ENCODE measurements around the gene DSTN. TPM values are rescaled to one million over a fixed set of nuclear protein-coding genes. Genes with fewer than 3 reads are reported as not detected.
A peak's percentile ranks its signal among the peaks of the same experiment; 100 is the strongest.

DSTN gene
- total and polyA plus RNA-seq, 9 of the 15 experiments (the other 6 are each of a cell fraction or from before 2014, with no cell fraction given), result 25.7 to 88.3 (median 61.0) TPM

DNA sequence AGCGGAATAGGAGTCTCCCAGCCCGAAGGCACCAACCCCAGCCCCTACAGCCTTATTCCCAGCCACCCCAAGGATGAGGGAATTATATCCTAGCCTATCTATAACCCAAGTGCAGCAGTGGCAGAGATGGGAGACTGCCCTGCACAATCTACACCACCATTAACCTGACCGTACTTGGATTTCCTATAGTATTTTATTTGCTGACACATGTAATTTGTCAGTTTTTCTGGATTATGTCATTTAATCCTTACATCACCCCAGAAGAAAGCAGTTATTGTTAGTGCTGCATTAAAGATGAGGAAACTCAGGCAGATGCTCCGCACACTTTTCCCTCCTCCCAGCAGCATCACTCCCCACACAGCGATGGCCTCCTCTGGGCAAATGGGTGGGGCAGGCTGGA lies 44.7 kb upstream of the DSTN start:
- CTCF ChIA-PET (ENCODE audit: low intra/inter-chr PET ratio), result no interaction called here
- Histone ChIP-seq H3K27ac (ENCODE audit: extremely low read depth, low read depth, low read length) (no peak overlapping the region), H3K9ac (ENCODE audit: insufficient read depth in 1 of 2, low read depth in 2 of 2, low read length in 2 of 2) (no peak overlapping the region), H3K4me1 (replicated peaks in 1 of 2; ENCODE audit: control insufficient read depth in 2 of 2, insufficient read depth in 2 of 2, low read length in 2 of 2) (no peaks in the 10 kb centered on the region), H3K9me1 (ENCODE audit: control insufficient read depth, insufficient read depth, low read length) (no peaks in the 10 kb centered on the region), H4K20me1 (replicated peaks; ENCODE audit: control insufficient read depth, insufficient read depth, low read length) (no peaks in the 10 kb centered on the region), H3K4me3 (no peak overlapping the region), H3K27me3 (ENCODE audit: control insufficient read depth in 2 of 2, insufficient read depth in 2 of 2, low read length in 2 of 2) (peaks cover 0 to 19% of the 10 kb centered on the region in 2 experiments; a peak in 2 of 5 replicates), H3K4me2 (ENCODE audit: insufficient read depth, low read length) (no peak overlapping the region), H3K79me2 (ENCODE audit: control insufficient read depth, insufficient read depth, low read length) (no peaks in the 10 kb centered on the region), H3K36me3 (ENCODE audit: control insufficient read depth, insufficient read depth, low read length) (no peaks in the 10 kb centered on the region), H3K9me3 (replicated peaks; ENCODE audit: control insufficient read depth, insufficient read depth, low read depth, low read length) (no peaks in the 10 kb centered on the region), H2AFZ (ENCODE audit: low read depth, low read length) (no peak overlapping the region)
- no TSS peak for BruUV-seq (replicated peaks)
- WGBS (ENCODE audit: insufficient coverage, low coverage, missing lambda C conversion rate), result 37% methylated on average over 5 of the region's 5 CpGs
- intact Hi-C loops (cut with micrococcal nuclease) (no loop called here), in situ Hi-C loops (cut with MboI) (no loop called here)
- DNase-seq (ENCODE audit: extremely low read depth in 1 of 4, low spot score in 3 of 4) (no peak), ATAC-seq (no peak), FAIRE-seq (no peak)
- POLR2A ChIA-PET, result no interaction called here
- TF ChIP-seq, protein P1, sequence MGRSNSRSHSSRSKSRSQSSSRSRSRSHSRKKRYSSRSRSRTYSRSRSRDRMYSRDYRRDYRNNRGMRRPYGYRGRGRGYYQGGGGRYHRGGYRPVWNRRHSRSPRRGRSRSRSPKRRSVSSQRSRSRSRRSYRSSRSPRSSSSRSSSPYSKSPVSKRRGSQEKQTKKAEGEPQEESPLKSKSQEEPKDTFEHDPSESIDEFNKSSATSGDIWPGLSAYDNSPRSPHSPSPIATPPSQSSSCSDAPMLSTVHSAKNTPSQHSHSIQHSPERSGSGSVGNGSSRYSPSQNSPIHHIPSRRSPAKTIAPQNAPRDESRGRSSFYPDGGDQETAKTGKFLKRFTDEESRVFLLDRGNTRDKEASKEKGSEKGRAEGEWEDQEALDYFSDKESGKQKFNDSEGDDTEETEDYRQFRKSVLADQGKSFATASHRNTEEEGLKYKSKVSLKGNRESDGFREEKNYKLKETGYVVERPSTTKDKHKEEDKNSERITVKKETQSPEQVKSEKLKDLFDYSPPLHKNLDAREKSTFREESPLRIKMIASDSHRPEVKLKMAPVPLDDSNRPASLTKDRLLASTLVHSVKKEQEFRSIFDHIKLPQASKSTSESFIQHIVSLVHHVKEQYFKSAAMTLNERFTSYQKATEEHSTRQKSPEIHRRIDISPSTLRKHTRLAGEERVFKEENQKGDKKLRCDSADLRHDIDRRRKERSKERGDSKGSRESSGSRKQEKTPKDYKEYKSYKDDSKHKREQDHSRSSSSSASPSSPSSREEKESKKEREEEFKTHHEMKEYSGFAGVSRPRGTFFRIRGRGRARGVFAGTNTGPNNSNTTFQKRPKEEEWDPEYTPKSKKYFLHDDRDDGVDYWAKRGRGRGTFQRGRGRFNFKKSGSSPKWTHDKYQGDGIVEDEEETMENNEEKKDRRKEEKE (IDR thresholded peaks at IDR 0.05; ENCODE audit: borderline replicate concordance in 1 of 2, control insufficient read depth in 1 of 2, low read depth in 2 of 2, low read length in 1 of 2), result no peak
- TF ChIP-seq MAFG (tag; conservative IDR thresholded peaks at IDR 0.05) (peak; percentile 70), SIN3B (IDR thresholded peaks at IDR 0.05; ENCODE audit: low read depth) (no peak), MAFK (IDR thresholded peaks at IDR 0.05; ENCODE audit: low read length) (peak; percentile 71), SIRT6 (IDR thresholded peaks at IDR 0.05; ENCODE audit: low read depth, low read length) (no peak), ZNF12 (CRISPR knock-in tag; IDR thresholded peaks at IDR 0.05) (no peak), BHLHE40 (IDR thresholded peaks at IDR 0.05; ENCODE audit: low read length) (no peak), MAFF (IDR thresholded peaks at IDR 0.05; ENCODE audit: low read length) (peak; percentile 76), CTBP1 (IDR thresholded peaks at IDR 0.05; ENCODE audit: borderline replicate concordance) (no peak)
- TF ChIP-seq, protein P2, sequence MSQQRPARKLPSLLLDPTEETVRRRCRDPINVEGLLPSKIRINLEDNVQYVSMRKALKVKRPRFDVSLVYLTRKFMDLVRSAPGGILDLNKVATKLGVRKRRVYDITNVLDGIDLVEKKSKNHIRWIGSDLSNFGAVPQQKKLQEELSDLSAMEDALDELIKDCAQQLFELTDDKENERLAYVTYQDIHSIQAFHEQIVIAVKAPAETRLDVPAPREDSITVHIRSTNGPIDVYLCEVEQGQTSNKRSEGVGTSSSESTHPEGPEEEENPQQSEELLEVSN (IDR thresholded peaks at IDR 0.05; ENCODE audit: borderline replicate concordance in 1 of 2, extremely low read depth in 1 of 2, insufficient read depth in 1 of 2, insufficient read length in 1 of 2, low read depth in 1 of 2, low read length in 1 of 2, poor library complexity in 1 of 2, severe bottlenecking in 1 of 2), result no peak
- TF ChIP-seq, protein P3, sequence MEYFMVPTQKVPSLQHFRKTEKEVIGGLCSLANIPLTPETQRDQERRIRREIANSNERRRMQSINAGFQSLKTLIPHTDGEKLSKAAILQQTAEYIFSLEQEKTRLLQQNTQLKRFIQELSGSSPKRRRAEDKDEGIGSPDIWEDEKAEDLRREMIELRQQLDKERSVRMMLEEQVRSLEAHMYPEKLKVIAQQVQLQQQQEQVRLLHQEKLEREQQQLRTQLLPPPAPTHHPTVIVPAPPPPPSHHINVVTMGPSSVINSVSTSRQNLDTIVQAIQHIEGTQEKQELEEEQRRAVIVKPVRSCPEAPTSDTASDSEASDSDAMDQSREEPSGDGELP (CRISPR knock-in tag; IDR thresholded peaks at IDR 0.05; ENCODE audit: borderline replicate concordance), result no peak
- TF ChIP-seq, protein P4, sequence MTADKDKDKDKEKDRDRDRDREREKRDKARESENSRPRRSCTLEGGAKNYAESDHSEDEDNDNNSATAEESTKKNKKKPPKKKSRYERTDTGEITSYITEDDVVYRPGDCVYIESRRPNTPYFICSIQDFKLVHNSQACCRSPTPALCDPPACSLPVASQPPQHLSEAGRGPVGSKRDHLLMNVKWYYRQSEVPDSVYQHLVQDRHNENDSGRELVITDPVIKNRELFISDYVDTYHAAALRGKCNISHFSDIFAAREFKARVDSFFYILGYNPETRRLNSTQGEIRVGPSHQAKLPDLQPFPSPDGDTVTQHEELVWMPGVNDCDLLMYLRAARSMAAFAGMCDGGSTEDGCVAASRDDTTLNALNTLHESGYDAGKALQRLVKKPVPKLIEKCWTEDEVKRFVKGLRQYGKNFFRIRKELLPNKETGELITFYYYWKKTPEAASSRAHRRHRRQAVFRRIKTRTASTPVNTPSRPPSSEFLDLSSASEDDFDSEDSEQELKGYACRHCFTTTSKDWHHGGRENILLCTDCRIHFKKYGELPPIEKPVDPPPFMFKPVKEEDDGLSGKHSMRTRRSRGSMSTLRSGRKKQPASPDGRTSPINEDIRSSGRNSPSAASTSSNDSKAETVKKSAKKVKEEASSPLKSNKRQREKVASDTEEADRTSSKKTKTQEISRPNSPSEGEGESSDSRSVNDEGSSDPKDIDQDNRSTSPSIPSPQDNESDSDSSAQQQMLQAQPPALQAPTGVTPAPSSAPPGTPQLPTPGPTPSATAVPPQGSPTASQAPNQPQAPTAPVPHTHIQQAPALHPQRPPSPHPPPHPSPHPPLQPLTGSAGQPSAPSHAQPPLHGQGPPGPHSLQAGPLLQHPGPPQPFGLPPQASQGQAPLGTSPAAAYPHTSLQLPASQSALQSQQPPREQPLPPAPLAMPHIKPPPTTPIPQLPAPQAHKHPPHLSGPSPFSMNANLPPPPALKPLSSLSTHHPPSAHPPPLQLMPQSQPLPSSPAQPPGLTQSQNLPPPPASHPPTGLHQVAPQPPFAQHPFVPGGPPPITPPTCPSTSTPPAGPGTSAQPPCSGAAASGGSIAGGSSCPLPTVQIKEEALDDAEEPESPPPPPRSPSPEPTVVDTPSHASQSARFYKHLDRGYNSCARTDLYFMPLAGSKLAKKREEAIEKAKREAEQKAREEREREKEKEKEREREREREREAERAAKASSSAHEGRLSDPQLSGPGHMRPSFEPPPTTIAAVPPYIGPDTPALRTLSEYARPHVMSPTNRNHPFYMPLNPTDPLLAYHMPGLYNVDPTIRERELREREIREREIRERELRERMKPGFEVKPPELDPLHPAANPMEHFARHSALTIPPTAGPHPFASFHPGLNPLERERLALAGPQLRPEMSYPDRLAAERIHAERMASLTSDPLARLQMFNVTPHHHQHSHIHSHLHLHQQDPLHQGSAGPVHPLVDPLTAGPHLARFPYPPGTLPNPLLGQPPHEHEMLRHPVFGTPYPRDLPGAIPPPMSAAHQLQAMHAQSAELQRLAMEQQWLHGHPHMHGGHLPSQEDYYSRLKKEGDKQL (CRISPR knock-in tag; IDR thresholded peaks at IDR 0.05; ENCODE audit: borderline replicate concordance), result no peak
